HEK293 (cell line): ENCODE results near the gene ZBTB20.

Source experiments
- TCF7L2 ChIP-seq: IDR thresholded peaks from 2 replicates; pipeline ENCODE4 v1.6.1; 2011; ENCODE audit warnings: low read depth, mild to moderate bottlenecking, inconsistent platforms, low read length, moderate library complexity, borderline replicate concordance
- ZNF629 ChIP-seq: fragments of 450-650 bp; formaldehyde crosslinking; IDR thresholded peaks from 2 replicates; pipeline ENCODE4 v1.5.1; 2017; ENCODE audit warnings: missing biosample characterization, missing genetic modification characterization

DNA sequence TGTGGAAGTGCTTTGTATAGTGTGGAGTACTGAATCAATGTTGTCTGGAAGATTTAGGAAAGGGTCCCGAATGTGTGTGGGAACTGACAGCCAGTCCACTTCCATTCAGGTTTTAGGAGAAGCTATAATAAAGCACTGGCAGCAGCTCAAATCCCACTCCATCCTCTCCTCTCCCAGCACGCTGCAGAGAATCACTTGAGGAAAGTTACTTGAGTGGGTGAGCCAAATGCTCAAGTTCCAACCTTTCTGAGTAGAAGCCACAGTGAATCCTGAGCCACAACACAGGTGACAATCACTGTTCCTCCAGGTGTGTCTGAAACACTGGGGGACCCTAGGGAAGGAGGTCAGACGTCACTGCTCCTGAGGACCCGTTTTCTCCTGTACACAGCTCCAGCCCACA lies 746.7 kb downstream of the ZBTB20 start:
- TF ChIP-seq ZNF629 (tag by site-specific recombination) (no peak), TCF7L2 (no peak)
